Endodermal cell (in vitro differentiated cells): ENCODE measurements around the gene AFF3. TPM values are rescaled to one million over a fixed set of nuclear protein-coding genes. Genes with fewer than 3 reads are reported as not detected.

Experiments
- DNase-seq: peaks from one replicate; pipeline ENCODE4 v3.0.0-alpha.2; 2017
- H3K27ac ChIP-seq: 2 replicates; pipeline ENCODE4 v1.5.1; 2013; ENCODE audit warnings: mild to moderate bottlenecking, low read depth, low read length, moderate library complexity
- H3K27me3 ChIP-seq: 2 replicates; pipeline ENCODE4 v1.6.1; 2013; ENCODE audit warnings: mild to moderate bottlenecking, low read length, moderate library complexity; ENCODE audit not compliant: insufficient read depth, control insufficient read depth, poor library complexity, severe bottlenecking
- H3K36me3 ChIP-seq: 2 replicates; pipeline ENCODE4 v1.7.0; 2013; ENCODE audit warnings: mild to moderate bottlenecking, low read length, moderate library complexity; ENCODE audit not compliant: control insufficient read depth, insufficient read depth
- H3K4me1 ChIP-seq: one replicate; pipeline ENCODE4 v1.7.0; 2013; ENCODE audit warnings: low read length; ENCODE audit not compliant: control insufficient read depth, insufficient read depth
- H3K4me3 ChIP-seq: 2 replicates; pipeline ENCODE4 v1.5.1; 2013; ENCODE audit warnings: mild to moderate bottlenecking, low read length, moderate library complexity
- H3K9ac ChIP-seq: 2 replicates; pipeline ENCODE4 v1.6.1; 2013; ENCODE audit warnings: mild to moderate bottlenecking, low read length, moderate library complexity; ENCODE audit not compliant: poor library complexity, severe bottlenecking; ENCODE audit errors: extremely low read depth
- H3K9me3 ChIP-seq: 2 replicates; pipeline ENCODE4 v1.6.1; 2013; ENCODE audit warnings: mild to moderate bottlenecking, low read length, moderate library complexity; ENCODE audit not compliant: control insufficient read depth
- H3K27ac Mint-ChIP-seq: 2 replicates; pipeline ENCODE4 v1.8.0; 2020; ENCODE audit warnings: mixed read lengths
- H3K27me3 Mint-ChIP-seq: 2 replicates; pipeline ENCODE4 v1.8.0; 2021; ENCODE audit warnings: mild to moderate bottlenecking, mixed read lengths; ENCODE audit not compliant: insufficient read depth
- H3K36me3 Mint-ChIP-seq: 2 replicates; pipeline ENCODE4 v1.8.0; 2020; ENCODE audit warnings: low read depth, mixed read lengths
- H3K4me1 Mint-ChIP-seq: 2 replicates; pipeline ENCODE4 v1.8.0; 2020; ENCODE audit warnings: mixed read lengths
- H3K4me3 Mint-ChIP-seq: 2 replicates; pipeline ENCODE4 v1.8.0; 2020; ENCODE audit warnings: mild to moderate bottlenecking, moderate library complexity, mixed read lengths
- H3K9me3 Mint-ChIP-seq: 2 replicates; pipeline ENCODE4 v1.8.0; 2020; ENCODE audit warnings: mild to moderate bottlenecking, mixed read lengths
- CTCF ChIP-seq: fragments of 200-600 bp; sonication (generic); conservative IDR thresholded peaks from 2 replicates; pipeline ENCODE4 v1.5.0; 2021; ENCODE audit warnings: antibody characterized with exemption, mild to moderate bottlenecking
- WGBS, 2 experiments: methylation state at CpG; one replicate each; pipeline versions ENCODE4 v1.1.5 to v1.1.7; 2013; ENCODE audit warnings: missing lambda C conversion rate in 2 of 2, mixed read lengths in 1 of 2; ENCODE audit not compliant: insufficient coverage in 1 of 2, insufficient read length in 1 of 2; 5-methylcytosine and 5-hydroxymethylcytosine counted together
- total RNA-seq, 2 donors: library from RNA; stranded (reverse); fragmentation: NEBNext Ultra II Directional in 1 of 2; extraction: Animal tissue kit (Norgen Biotek cat#: 25700) in 1 of 2; gene quantifications; 2 replicates in 1 of 2; 3 replicates in 1 of 2; pipeline ENCODE4 v1.2.1, GENCODE V29; 2021

AFF3 gene
- total RNA-seq, 2 donors from 2014 or later, result 0.62 to 0.73 TPM

- Mint-ChIP-seq H3K27me3 (no peaks in the 10 kb centered on the region), H3K27ac (no peak overlapping the region), H3K4me3 (no peak overlapping the region), H3K9me3 (no peaks in the 10 kb centered on the region), H3K4me1 (peaks cover 1% of the 10 kb centered on the region), H3K36me3 (no peaks in the 10 kb centered on the region)
- Histone ChIP-seq H3K36me3 (no peaks in the 10 kb centered on the region), H3K27me3 (no peaks in the 10 kb centered on the region), H3K9ac (no peak overlapping the region), H3K4me1 (no peaks in the 10 kb centered on the region), H3K9me3 (no peaks in the 10 kb centered on the region), H3K4me3 (no peak overlapping the region), H3K27ac (no peak overlapping the region)
- TF ChIP-seq CTCF, result no peak
- 94 to 100% methylated on average over 2 to 5 of the region's 5 CpGs for WGBS, 2 experiments
- DNase-seq, result no peak
These were observed 524.6 kb downstream of the AFF3 start for GRCh38 chr2:99617811-99618210.

- H3K4me3 Mint-ChIP-seq, result no peak overlapping the region
- no peaks in the 10 kb centered on the region for H3K27me3 Mint-ChIP-seq
- H3K9ac ChIP-seq, result no peak overlapping the region
- 89 to 93% methylated on average over 4 to 12 of the region's 12 CpGs for WGBS, 2 experiments
- peak; percentile 66 for TF ChIP-seq CTCF
- no peaks in the 10 kb centered on the region for H3K36me3 ChIP-seq
- H3K27me3 ChIP-seq, result no peaks in the 10 kb centered on the region
- H3K4me1 Mint-ChIP-seq, result no peaks in the 10 kb centered on the region
- H3K4me3 ChIP-seq, result no peak overlapping the region
- H3K27ac Mint-ChIP-seq, result no peak overlapping the region
- H3K4me1 ChIP-seq, result no peaks in the 10 kb centered on the region
- no peaks in the 10 kb centered on the region for H3K9me3 Mint-ChIP-seq
- H3K27ac ChIP-seq, result no peak overlapping the region
- peak; percentile 79 for DNase-seq
- no peaks in the 10 kb centered on the region for H3K9me3 ChIP-seq
- no peaks in the 10 kb centered on the region for H3K36me3 Mint-ChIP-seq
These were observed 527.1 kb downstream of the AFF3 start for GRCh38 chr2:99615247-99615771.

- Mint-ChIP-seq H3K27ac (no peak overlapping the region), H3K36me3 (no peaks in the 10 kb centered on the region), H3K4me1 (no peaks in the 10 kb centered on the region), H3K27me3 (no peaks in the 10 kb centered on the region), H3K9me3 (no peaks in the 10 kb centered on the region), H3K4me3 (no peak overlapping the region)
- no peaks in the 10 kb centered on the region for H3K27me3 ChIP-seq
- TF ChIP-seq CTCF, result no peak
- no peaks in the 10 kb centered on the region for H3K4me1 ChIP-seq
- no peak for DNase-seq
- 91 to 92% methylated on average over 3 of the region's 3 CpGs for WGBS, 2 experiments
- no peaks in the 10 kb centered on the region for H3K36me3 ChIP-seq
- no peak overlapping the region for H3K27ac ChIP-seq
- no peaks in the 10 kb centered on the region for H3K9me3 ChIP-seq
- no peak overlapping the region for H3K9ac ChIP-seq
- H3K4me3 ChIP-seq, result no peak overlapping the region
These were observed 528.4 kb downstream of the AFF3 start for GRCh38 chr2:99613980-99614379.
